T-cell (primary cell): ENCODE measurements around the gene MBD3L5. TPM values are rescaled to one million over a fixed set of nuclear protein-coding genes. Genes with fewer than 3 reads are reported as not detected.
A peak's percentile ranks its signal among the peaks of the same experiment; 100 is the strongest.
"Not testable (repeated sequence)": the region's sequence is repeated elsewhere in the genome, so short reads cannot be mapped to it uniquely, and the experiment has no call there.

Experiments used
- ATAC-seq, 4 experiments: fragments of 200-7000 bp in 3 of 4; fragments of 150-1000 bp in 1 of 4; cut with Tn5 transposase; replicated peaks in 1 of 4; 1 replicate in 3 of 4; 2 replicates in 1 of 4; pipeline ENCODE4 v1.10.0; 2021; ENCODE audit warnings: moderate library complexity in 3 of 4, mild to moderate bottlenecking in 2 of 4, moderate number of reproducible peaks in 1 of 4
- CTCF ChIA-PET, 2 donors: fragments of 300-600 bp; sonication (Branson Sonifier 250); formaldehyde crosslinking; loops; one replicate each; lab custom pipeline; 2022; ENCODE audit warnings: antibody characterized with exemption in 2 of 2; lab: Charles Lee
- POLR2A ChIA-PET, 2 donors: fragments of 300-600 bp; sonication (Branson Sonifier 250); formaldehyde crosslinking; loops; one replicate each; lab custom pipeline; 2022; ENCODE audit warnings: antibody characterized with exemption in 2 of 2; lab: Charles Lee
- DNase-seq, 35 experiments: peaks; one replicate each; pipeline versions ENCODE4 v3.0.0 to v3.0.0-alpha.2; 2013 to 2023
- H3K27ac ChIP-seq: one replicate; pipeline ENCODE4 v1.5.1; 2013; ENCODE audit warnings: low read length
- H3K27me3 ChIP-seq, 2 experiments: replicated peaks in 1 of 2; 1 replicate in 1 of 2; 2 replicates in 1 of 2; pipeline versions ENCODE4 v1.6.1 to v1.7.0; 2013; ENCODE audit warnings: low read length in 1 of 2, mixed read lengths in 1 of 2; ENCODE audit not compliant: control insufficient read depth in 2 of 2, insufficient read depth in 2 of 2; ENCODE audit errors: extremely low read depth in 1 of 2
- H3K36me3 ChIP-seq, 2 donors: 1 replicate in 1 of 2; 2 replicates in 1 of 2; pipeline versions ENCODE4 v1.6.1 to v1.7.0; 2013; ENCODE audit warnings: low read length in 1 of 2; ENCODE audit not compliant: control insufficient read depth in 2 of 2, insufficient read depth in 1 of 2; ENCODE audit errors: extremely low read depth in 1 of 2
- H3K4me1 ChIP-seq, 2 experiments: 1 replicate in 1 of 2; 2 replicates in 1 of 2; pipeline versions ENCODE4 v1.6.1 to v1.7.0; 2013; ENCODE audit warnings: low read length in 2 of 2, mixed read lengths in 1 of 2; ENCODE audit not compliant: insufficient read depth in 2 of 2, control insufficient read depth in 1 of 2; ENCODE audit errors: extremely low read depth in 1 of 2
- H3K4me3 ChIP-seq, 2 donors: 1 replicate in 1 of 2; 2 replicates in 1 of 2; pipeline versions ENCODE4 v1.5.1 to v1.7.0; 2013; ENCODE audit warnings: mild to moderate bottlenecking in 2 of 2, low read length in 1 of 2, moderate library complexity in 1 of 2; ENCODE audit not compliant: control insufficient read depth in 1 of 2; ENCODE audit errors: extremely low read depth in 1 of 2
- H3K9me3 ChIP-seq: 2 replicates; pipeline ENCODE4 v1.7.0; 2013
- H3K27ac Mint-ChIP-seq, 2 donors: one replicate each; pipeline ENCODE4 v1.8.0; 2020 to 2021; ENCODE audit warnings: mild to moderate bottlenecking in 2 of 2, mixed read lengths in 2 of 2
- H3K27me3 Mint-ChIP-seq, 2 donors: one replicate each; pipeline ENCODE4 v1.8.0; 2021 to 2022; ENCODE audit warnings: mixed read lengths in 2 of 2
- H3K36me3 Mint-ChIP-seq: one replicate; pipeline ENCODE4 v1.8.0; 2021; ENCODE audit warnings: mixed read lengths
- H3K4me1 Mint-ChIP-seq, 3 donors: one replicate each; pipeline ENCODE4 v1.8.0; 2020 to 2022; ENCODE audit warnings: mixed read lengths in 3 of 3, mild to moderate bottlenecking in 1 of 3
- H3K4me3 Mint-ChIP-seq, 3 donors: one replicate each; pipeline ENCODE4 v1.8.0; 2020 to 2022; ENCODE audit warnings: mild to moderate bottlenecking in 3 of 3, mixed read lengths in 3 of 3, moderate library complexity in 3 of 3
- H3K9me3 Mint-ChIP-seq, 3 donors: one replicate each; pipeline ENCODE4 v1.8.0; 2020 to 2022; ENCODE audit warnings: mixed read lengths in 3 of 3
- WGBS: methylation state at CpG from one replicate; pipeline ENCODE4 v1.1.5; 2013; ENCODE audit warnings: missing lambda C conversion rate; ENCODE audit not compliant: insufficient coverage; 5-methylcytosine and 5-hydroxymethylcytosine counted together
- total RNA-seq, 35 experiments: library from RNA in 6 of 35; stranded (reverse) in 6 of 35; fragments of 120-200 nt in 1 of 35; gene quantifications; one replicate each; pipeline versions ENCODE4 v1.2.1 to v1.2.4 and lab custom pipeline; 2013 to 2026

Gene MBD3L5
- total RNA-seq, 5 donors from 2014 or later (not counting 1 experiment from before 2014, with no cell fraction given) = not detected

- peaks cover 6 to 20% of the 10 kb centered on the region in 2 experiments for H3K4me1 ChIP-seq
- H3K4me3 ChIP-seq, H3K27me3 ChIP-seq, CTCF ChIA-PET, H3K9me3 ChIP-seq, H3K4me3 Mint-ChIP-seq, H3K9me3 Mint-ChIP-seq, H3K36me3 Mint-ChIP-seq, H3K27ac Mint-ChIP-seq, H3K27ac ChIP-seq, ATAC-seq, DNase-seq, H3K27me3 Mint-ChIP-seq: not testable (repeated sequence)
- POLR2A ChIA-PET = interaction anchor here in 1 of 2 donors (0.9 kb wide), 1 partner anchor 1529 kb away, joined by 3 read pairs; no protein-coding TSS in a partner anchor
- peaks cover 5 to 25% (median 23%) of the 10 kb centered on the region in 3 donors for H3K4me1 Mint-ChIP-seq
- WGBS = 95% methylated on average over 4 of the region's 13 CpGs
- H3K36me3 ChIP-seq = peaks cover 0 to 12% of the 10 kb centered on the region in 2 donors
Measured at GRCh38 chr19:7067122-7067521, 36.7 kb downstream of the MBD3L5 start.

GRCh38 chr19:7067716-7068115, 37.3 kb downstream of the MBD3L5 start:
- H3K27ac Mint-ChIP-seq = no peak overlapping the region
- H3K9me3 ChIP-seq = no peaks in the 10 kb centered on the region
- DNase-seq (no peak), ATAC-seq (no peak)
- H3K4me1 ChIP-seq = peaks cover 6 to 20% of the 10 kb centered on the region in 2 experiments
- no peaks in the 10 kb centered on the region for H3K9me3 Mint-ChIP-seq
- H3K27me3 ChIP-seq = no peaks in the 10 kb centered on the region
- no peak overlapping the region for H3K4me3 ChIP-seq
- H3K36me3 Mint-ChIP-seq = peaks cover 9% of the 10 kb centered on the region
- peaks cover 10 to 30% (median 27%) of the 10 kb centered on the region in 3 donors for H3K4me1 Mint-ChIP-seq
- H3K27me3 Mint-ChIP-seq = no peaks in the 10 kb centered on the region
- CTCF ChIA-PET = interaction anchor here in 1 of 2 donors (2.3 kb wide), 1 partner anchor 32 kb away, joined by 13 read pairs; no protein-coding TSS in a partner anchor
- no CpG with 5 or more reads among the region's 2 CpGs for WGBS
- H3K27ac ChIP-seq = no peak overlapping the region
- peaks cover 0 to 18% of the 10 kb centered on the region in 2 donors for H3K36me3 ChIP-seq
- POLR2A ChIA-PET = interaction anchor here in 1 of 2 donors (0.9 kb wide), 1 partner anchor 1528 kb away, joined by 3 read pairs; no protein-coding TSS in a partner anchor
- no peak overlapping the region for H3K4me3 Mint-ChIP-seq

GRCh38 chr19:7068599-7068998, 38.2 kb downstream of the MBD3L5 start:
- POLR2A ChIA-PET = interaction anchor here in 1 of 2 donors (1.0 kb wide), 1 partner anchor 296 kb away, joined by 7 read pairs; the partner anchor contains the start of gene VAV1

GRCh38 chr19:7069042-7069903, 38.9 kb downstream of the MBD3L5 start, which contains the start of gene ZNF557:
ZNF557 (plus strand) TSS chr19:7069703; CDS start chr19:7075075, 5,372 bp downstream.
- CTCF ChIA-PET = interaction anchor here in 1 of 2 donors (0.6 to 2.3 kb wide), 9 partner anchors 31 to 1265 kb away, joined by 3 to 13 read pairs (median 4); partner anchors contain the start of genes ALKBH7, PET100 and XAB2
- peaks cover 0 to 32% of the 10 kb centered on the region in 2 donors for H3K36me3 ChIP-seq
- DNase-seq (peak; percentile 95 to 100 (median 99)), ATAC-seq (peak; percentile 95 to 98 (median 98))
- peaks cover 17% of the 10 kb centered on the region for H3K36me3 Mint-ChIP-seq
- no peaks in the 10 kb centered on the region for H3K9me3 Mint-ChIP-seq
- WGBS = under 1% methylated on average over 56 of the region's 56 CpGs
- peak within 1 kb of the TSS; percentile 94 to 99 (median 95) for H3K4me3 Mint-ChIP-seq
- peak within 1 kb of the TSS; percentile 86 to 98 for H3K4me3 ChIP-seq
- no peaks in the 10 kb centered on the region for H3K9me3 ChIP-seq
- H3K27me3 ChIP-seq = no peaks in the 10 kb centered on the region
- H3K27ac ChIP-seq = peak within 1 kb of the TSS; percentile 82
- peaks cover 11 to 33% (median 30%) of the 10 kb centered on the region in 3 donors for H3K4me1 Mint-ChIP-seq
- peaks cover 6 to 20% of the 10 kb centered on the region in 2 experiments for H3K4me1 ChIP-seq
- peak within 1 kb of the TSS; percentile 89 to 94 for H3K27ac Mint-ChIP-seq
- no peaks in the 10 kb centered on the region for H3K27me3 Mint-ChIP-seq
- POLR2A ChIA-PET = interaction anchor here in 1 of 2 donors (0.5 to 1.0 kb wide), 4 partner anchors 32 to 313 kb away, joined by 3 to 7 read pairs (median 3); partner anchors contain the start of gene VAV1

More at GRCh38 chr19:7068599-7068998, 38.2 kb downstream of the MBD3L5 start:
- peak overlapping the region; percentile 82 for H3K27ac ChIP-seq
- Mint-ChIP-seq H3K4me1 (peaks cover 11 to 32% (median 29%) of the 10 kb centered on the region in 3 donors), H3K27me3 (no peaks in the 10 kb centered on the region), H3K36me3 (peaks cover 13% of the 10 kb centered on the region), H3K9me3 (no peaks in the 10 kb centered on the region), H3K27ac (peak overlapping the region; percentile 89 to 94), H3K4me3 (peak overlapping the region; percentile 94 to 99 (median 95))
- H3K9me3 ChIP-seq = no peaks in the 10 kb centered on the region
- DNase-seq = no peak
- peaks cover 0 to 25% of the 10 kb centered on the region in 2 donors for H3K36me3 ChIP-seq
- H3K27me3 ChIP-seq = no peaks in the 10 kb centered on the region
- CTCF ChIA-PET = interaction anchor here in 1 of 2 donors (1.0 to 2.3 kb wide), 7 partner anchors 32 to 1265 kb away, joined by 3 to 13 read pairs (median 4); partner anchors contain the start of genes ALKBH7, PET100 and XAB2
- no CpG with 5 or more reads among the region's 6 CpGs for WGBS
- H3K4me3 ChIP-seq = no peak overlapping the region
- no peak for ATAC-seq
- peaks cover 6 to 20% of the 10 kb centered on the region in 2 experiments for H3K4me1 ChIP-seq

GRCh38 chr19:7069904-7070226, 39.5 kb downstream of the MBD3L5 start:
- peak overlapping the region; percentile 89 to 94 for H3K27ac Mint-ChIP-seq
- 3% methylated on average over 10 of the region's 12 CpGs for WGBS
- ATAC-seq = peak; percentile 8 to 18 (median 12)

More at GRCh38 chr19:7069904-7070226, 39.5 kb downstream of the MBD3L5 start:
- H3K27me3 Mint-ChIP-seq = no peaks in the 10 kb centered on the region
- Histone ChIP-seq H3K4me1 (peaks cover 6 to 20% of the 10 kb centered on the region in 2 experiments), H3K9me3 (no peaks in the 10 kb centered on the region), H3K36me3 (peaks cover 0 to 37% of the 10 kb centered on the region in 2 donors), H3K27ac (peak overlapping the region; percentile 82), H3K27me3 (no peaks in the 10 kb centered on the region), H3K4me3 (peak overlapping the region; percentile 86 to 98)
- no peaks in the 10 kb centered on the region for H3K9me3 Mint-ChIP-seq
- CTCF ChIA-PET = interaction anchor here in 1 of 2 donors (1.0 to 2.3 kb wide), 7 partner anchors 30 to 1266 kb away, joined by 3 to 13 read pairs (median 4); partner anchors contain the start of genes ALKBH7, PET100 and XAB2
- H3K36me3 Mint-ChIP-seq = peaks cover 21% of the 10 kb centered on the region
- DNase-seq = peak in 11 of 35 experiments; percentile 4 to 27 (median 11)
- H3K4me3 Mint-ChIP-seq = peak overlapping the region; percentile 94 to 99 (median 95)
- POLR2A ChIA-PET = interaction anchor here (0.6 to 1.0 kb wide), 4 partner anchors 30 to 310 kb away, joined by 3 to 7 read pairs (median 6); partner anchors contain the start of gene VAV1 (in 1 of the 2)
- H3K4me1 Mint-ChIP-seq = peaks cover 11 to 35% (median 31%) of the 10 kb centered on the region in 3 donors
